HG03025 (cell line): ENCODE measurements around the gene PEX7.
"Not testable (repeated sequence)": the region's sequence is repeated elsewhere in the genome, so short reads cannot be mapped to it uniquely, and the experiment has no call there.

Experiments used
- ATAC-seq: cut with Tn5 transposase; IDR thresholded peaks from one replicate; pipeline ENCODE4 v1.9.1; 2021; ENCODE audit warnings: mild to moderate bottlenecking, moderate library complexity; ENCODE audit not compliant: unreplicated experiment, low FRiP score

PEX7 gene

GRCh38 chr6:136831873-136832562, 9.6 kb downstream of the PEX7 start:
- no peak for ATAC-seq

- no peak for ATAC-seq
Observed at GRCh38 chr6:136840276-136841001, 18.0 kb downstream of the PEX7 start.

- no peak for ATAC-seq
Observed at GRCh38 chr6:136843210-136843609, 20.8 kb downstream of the PEX7 start.

- ATAC-seq: no peak
Observed at GRCh38 chr6:136846046-136846445, 23.7 kb downstream of the PEX7 start.

- ATAC-seq: not testable (repeated sequence)
Observed at GRCh38 chr6:136846477-136846876, 24.1 kb downstream of the PEX7 start.

GRCh38 chr6:136849979-136850563, 27.7 kb downstream of the PEX7 start:
- not testable (repeated sequence) for ATAC-seq

GRCh38 chr6:136859430-136859829, 37.0 kb downstream of the PEX7 start:
- no peak for ATAC-seq

- ATAC-seq: no peak
Observed at GRCh38 chr6:136860043-136860442, 37.7 kb downstream of the PEX7 start.

GRCh38 chr6:136862662-136863061, 40.3 kb downstream of the PEX7 start:
- ATAC-seq: no peak

GRCh38 chr6:136863752-136864151, 41.4 kb downstream of the PEX7 start:
- ATAC-seq: no peak

- ATAC-seq: no peak
Observed at GRCh38 chr6:136864676-136865075, 42.3 kb downstream of the PEX7 start.

GRCh38 chr6:136866872-136867416, 44.6 kb downstream of the PEX7 start:
- no peak for ATAC-seq

- ATAC-seq: no peak
Observed at GRCh38 chr6:136869451-136869850, 47.1 kb downstream of the PEX7 start.

- ATAC-seq: no peak
Observed at GRCh38 chr6:136873748-136874147, 51.4 kb downstream of the PEX7 start.

GRCh38 chr6:136876469-136876868, 54.1 kb downstream of the PEX7 start:
- ATAC-seq: not testable (repeated sequence)

- ATAC-seq: no peak
Observed at GRCh38 chr6:136880748-136881460, 58.5 kb downstream of the PEX7 start.

- ATAC-seq: no peak
Observed at GRCh38 chr6:136886091-136886490, 63.7 kb downstream of the PEX7 start.

- ATAC-seq: no peak
Observed at GRCh38 chr6:136887953-136888352, 65.6 kb downstream of the PEX7 start.

GRCh38 chr6:136889271-136890193, 67.1 kb downstream of the PEX7 start:
- ATAC-seq: no peak
